Peyer's patch (tissue), 4 donors: ENCODE measurements around the gene ARMC10.

ENCODE experiments used
- CTCF ChIP-seq, 6 experiments: fragments of 450-650 bp in 4 of 6; fragments of 200-600 bp in 2 of 6; sonication (generic) in 1 of 6; IDR thresholded peaks; one replicate each; pipeline ENCODE4 v1.5.1; 2017 to 2019; ENCODE audit warnings: antibody characterized with exemption in 6 of 6, mild to moderate bottlenecking in 3 of 6, moderate library complexity in 1 of 6
- POLR2A ChIP-seq, 2 donors: fragments of 450-650 bp; IDR thresholded peaks; one replicate each; pipeline ENCODE4 v1.5.1; 2017; ENCODE audit warnings: antibody characterized with exemption in 2 of 2, mild to moderate bottlenecking in 2 of 2, moderate library complexity in 2 of 2

GRCh38 chr7:103097041-103097440 lies 22.1 kb downstream of the ARMC10 start:
- TF ChIP-seq POLR2A (IDR thresholded peaks at IDR 0.05) (no peak), CTCF (IDR thresholded peaks at IDR 0.05) (no peak)
